Duodenal mucosa (tissue), 2 donors: ENCODE measurements around the gene MPPED1.

Source experiments
- H3K27ac ChIP-seq: one replicate; pipeline ENCODE4 v1.7.0; 2013; ENCODE audit warnings: low read depth, low read length
- H3K27me3 ChIP-seq, 2 donors: one replicate each; pipeline ENCODE4 v1.7.0; 2013; ENCODE audit warnings: low read length in 2 of 2, control low read depth in 1 of 2; ENCODE audit not compliant: insufficient read depth in 2 of 2, control insufficient read depth in 1 of 2
- H3K36me3 ChIP-seq, 2 donors: one replicate each; pipeline ENCODE4 v1.7.0; 2013; ENCODE audit warnings: low read length in 2 of 2, control low read depth in 1 of 2; ENCODE audit not compliant: insufficient read depth in 2 of 2, control insufficient read depth in 1 of 2
- H3K4me1 ChIP-seq, 2 donors: one replicate each; pipeline ENCODE4 v1.7.0; 2013; ENCODE audit warnings: low read length in 2 of 2, control low read depth in 1 of 2; ENCODE audit not compliant: insufficient read depth in 2 of 2, control insufficient read depth in 1 of 2
- H3K4me3 ChIP-seq, 2 donors: one replicate each; pipeline ENCODE4 v1.7.0; 2013; ENCODE audit warnings: low read length in 2 of 2, low read depth in 1 of 2
- H3K9ac ChIP-seq, 2 donors: one replicate each; pipeline ENCODE4 v1.7.0; 2013; ENCODE audit warnings: low read length in 2 of 2, low read depth in 1 of 2
- H3K9me3 ChIP-seq, 2 donors: one replicate each; pipeline ENCODE4 v1.7.0; 2013; ENCODE audit warnings: low read length in 2 of 2, control low read depth in 1 of 2; ENCODE audit not compliant: control insufficient read depth in 1 of 2

The MPPED1 gene

DNA sequence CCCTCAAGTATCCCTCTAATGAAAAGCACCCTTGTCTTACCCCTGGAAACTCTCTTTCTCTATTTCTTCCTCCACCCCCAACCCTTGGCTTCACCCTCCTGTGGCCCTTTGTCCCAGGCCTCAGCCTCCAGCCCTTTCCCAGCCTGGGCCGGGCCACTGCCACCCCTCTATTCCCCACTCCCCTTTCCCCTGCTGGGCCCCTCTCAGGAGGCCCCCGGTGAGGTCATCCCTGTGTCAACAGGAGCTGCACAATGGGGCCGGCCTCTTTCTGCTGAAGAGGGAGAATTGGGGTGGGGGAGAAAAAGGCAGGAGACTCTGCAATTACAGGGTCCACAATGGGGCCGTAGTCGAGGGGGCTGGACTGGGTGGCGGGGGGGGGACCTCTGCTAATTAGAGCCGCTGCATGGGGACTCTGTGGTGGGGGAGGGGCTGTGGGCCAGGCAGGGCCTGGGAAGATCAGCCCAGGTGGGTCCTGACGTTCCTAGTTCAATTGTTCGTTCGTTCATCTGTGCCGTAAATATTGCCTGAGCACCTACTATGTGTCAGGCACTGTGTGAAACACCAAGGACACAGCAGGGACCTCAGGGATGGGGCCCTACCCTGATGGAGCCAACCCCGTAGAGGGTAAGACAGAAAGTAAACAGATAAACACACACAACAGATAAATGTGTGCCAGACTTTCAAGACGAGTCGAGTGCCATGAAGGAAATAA lies 18.5 kb upstream of the MPPED1 start:
- Histone ChIP-seq H3K4me3 (no peak overlapping the region), H3K27ac (no peak overlapping the region), H3K4me1 (no peaks in the 10 kb centered on the region), H3K36me3 (no peaks in the 10 kb centered on the region), H3K27me3 (peaks cover 0 to 3% of the 10 kb centered on the region in 2 donors), H3K9ac (no peak overlapping the region), H3K9me3 (no peaks in the 10 kb centered on the region)

GRCh38 chr22:43393844-43394474 lies 17.9 kb upstream of the MPPED1 start:
- no peak overlapping the region for H3K4me3 ChIP-seq
- H3K27me3 ChIP-seq: peaks cover 0 to 3% of the 10 kb centered on the region in 2 donors
- no peaks in the 10 kb centered on the region for H3K9me3 ChIP-seq
- no peak overlapping the region for H3K27ac ChIP-seq
- no peaks in the 10 kb centered on the region for H3K4me1 ChIP-seq
- H3K36me3 ChIP-seq: no peaks in the 10 kb centered on the region
- no peak overlapping the region for H3K9ac ChIP-seq

DNA sequence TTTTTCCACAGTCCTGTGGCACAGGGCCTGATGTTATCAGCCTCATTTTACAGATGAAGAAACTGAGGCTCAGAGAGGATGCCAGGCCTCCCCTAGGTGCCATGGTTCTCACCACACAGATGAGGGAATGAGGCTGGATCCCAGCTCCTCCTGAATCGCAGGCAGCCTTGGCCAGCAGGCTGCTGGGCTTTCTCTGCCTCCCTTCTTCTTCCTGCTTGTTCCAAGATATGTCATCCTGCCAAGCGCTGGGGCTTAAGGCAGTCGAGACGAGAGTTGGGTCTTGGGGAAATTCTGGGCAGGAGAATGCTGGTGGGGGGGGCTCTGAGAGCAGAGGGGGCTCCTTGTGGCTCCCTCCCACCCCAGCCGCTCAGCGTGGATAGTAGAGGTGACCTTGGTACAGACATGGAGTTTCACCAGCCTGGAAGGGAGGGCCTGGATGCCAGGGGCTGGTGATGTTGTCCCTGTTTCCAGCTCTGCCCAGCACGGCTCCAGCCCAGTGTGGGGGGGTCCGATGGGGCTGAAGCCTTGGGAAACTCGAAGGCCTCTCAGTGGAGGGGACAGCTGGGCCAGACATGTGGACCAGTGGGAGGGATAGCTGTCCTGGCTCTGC lies 16.6 kb upstream of the MPPED1 start:
- Histone ChIP-seq H3K9ac (no peak overlapping the region), H3K9me3 (no peaks in the 10 kb centered on the region), H3K27ac (no peak overlapping the region), H3K36me3 (no peaks in the 10 kb centered on the region), H3K4me1 (no peaks in the 10 kb centered on the region), H3K4me3 (no peak overlapping the region), H3K27me3 (peaks cover 0 to 3% of the 10 kb centered on the region in 2 donors)

DNA sequence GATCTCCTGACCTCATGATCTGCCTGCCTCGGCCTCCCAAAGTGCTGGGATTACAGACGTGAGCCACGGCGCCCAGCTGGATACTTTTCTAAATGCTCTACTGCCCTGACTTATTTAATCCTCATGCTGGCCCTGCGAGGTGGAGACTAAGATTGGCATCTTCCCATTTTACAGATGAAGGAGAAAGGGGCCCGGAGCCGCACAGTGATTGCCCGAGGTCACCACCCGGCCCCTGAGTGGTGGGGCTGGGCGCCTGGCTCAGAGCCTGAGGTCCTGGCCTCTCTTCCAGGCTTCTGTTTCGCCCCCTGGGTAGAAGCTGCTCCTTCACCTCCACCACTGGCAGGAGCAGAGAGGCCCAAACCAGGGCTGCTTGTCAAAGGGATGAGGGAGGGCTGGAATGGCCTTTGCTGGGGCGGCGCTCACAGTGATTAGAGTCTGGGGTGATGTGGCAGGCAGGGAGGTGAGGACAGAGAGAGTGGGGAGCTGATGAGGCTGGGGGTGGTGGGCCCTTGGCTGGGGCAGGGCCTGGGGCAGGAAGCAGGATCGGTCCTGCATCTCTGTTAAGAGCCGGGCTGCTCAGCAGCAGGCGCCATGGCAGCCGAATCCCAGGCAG lies 15.4 kb upstream of the MPPED1 start:
- H3K9me3 ChIP-seq: no peaks in the 10 kb centered on the region
- no peaks in the 10 kb centered on the region for H3K36me3 ChIP-seq
- no peaks in the 10 kb centered on the region for H3K4me1 ChIP-seq
- no peak overlapping the region for H3K4me3 ChIP-seq
- H3K9ac ChIP-seq: no peak overlapping the region
- H3K27ac ChIP-seq: no peak overlapping the region
- peaks cover 0 to 3% of the 10 kb centered on the region in 2 donors for H3K27me3 ChIP-seq

DNA sequence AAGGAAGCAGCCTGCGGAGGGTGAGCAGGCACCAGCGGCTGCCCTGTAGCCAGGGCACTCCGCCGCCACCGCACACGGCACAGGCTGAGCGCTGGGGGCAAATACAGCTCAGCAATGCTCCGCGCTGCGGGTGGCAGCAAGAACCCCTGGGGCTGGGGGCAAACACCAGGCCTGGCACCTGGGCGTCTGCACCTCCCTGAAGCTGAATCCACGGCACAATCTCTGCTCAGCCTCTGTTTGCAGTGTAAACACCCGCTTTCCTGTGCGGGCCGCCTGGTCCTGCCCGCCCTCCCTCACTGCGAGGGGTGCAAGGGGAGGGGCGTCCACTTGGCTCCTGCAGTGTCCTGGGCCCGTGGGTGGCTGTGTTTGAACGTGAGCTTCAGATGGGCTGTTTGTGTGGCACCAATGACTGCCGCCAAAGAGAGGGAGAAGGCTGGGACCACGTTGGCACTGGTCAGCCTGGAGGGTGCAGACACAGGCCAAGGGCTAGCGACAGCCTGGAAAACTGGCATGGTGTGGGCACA lies 14.8 kb upstream of the MPPED1 start:
- Histone ChIP-seq H3K36me3 (no peaks in the 10 kb centered on the region), H3K27me3 (peaks cover 0 to 3% of the 10 kb centered on the region in 2 donors)

DNA sequence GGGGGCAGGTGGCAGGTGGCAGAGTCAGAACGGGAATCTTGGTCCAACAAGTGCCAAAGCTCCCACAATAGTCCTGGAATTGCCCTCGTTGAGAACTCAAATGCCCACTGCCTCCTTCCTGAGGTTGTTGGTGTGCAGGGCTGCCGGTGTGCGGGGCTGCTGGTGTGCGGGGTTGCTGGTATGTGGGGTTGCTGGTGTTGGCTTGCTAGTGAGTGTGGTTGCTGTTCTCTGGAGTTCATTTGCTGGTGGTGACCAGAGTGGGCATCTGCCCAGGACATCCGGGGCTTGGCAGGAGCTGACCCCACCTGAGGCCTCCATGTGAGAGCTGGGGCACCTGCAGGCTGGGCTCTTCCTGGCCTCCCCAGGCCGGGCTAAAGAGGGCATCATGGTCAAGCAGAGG lies 14.0 kb upstream of the MPPED1 start:
- no peaks in the 10 kb centered on the region for H3K36me3 ChIP-seq
- no peak overlapping the region for H3K27ac ChIP-seq
- no peak overlapping the region for H3K4me3 ChIP-seq
- H3K9ac ChIP-seq: no peak overlapping the region
- peaks cover 0 to 3% of the 10 kb centered on the region in 2 donors for H3K27me3 ChIP-seq
- H3K9me3 ChIP-seq: no peaks in the 10 kb centered on the region
- H3K4me1 ChIP-seq: no peaks in the 10 kb centered on the region

More for the DNA sequence above, 14.8 kb upstream of the MPPED1 start:
- no peaks in the 10 kb centered on the region for H3K9me3 ChIP-seq
- H3K4me3 ChIP-seq: no peak overlapping the region
- no peaks in the 10 kb centered on the region for H3K4me1 ChIP-seq
- no peak overlapping the region for H3K27ac ChIP-seq
- H3K9ac ChIP-seq: no peak overlapping the region

GRCh38 chr22:43398246-43398645 lies 13.6 kb upstream of the MPPED1 start:
- Histone ChIP-seq H3K9me3 (no peaks in the 10 kb centered on the region), H3K9ac (no peak overlapping the region), H3K36me3 (no peaks in the 10 kb centered on the region), H3K4me1 (no peaks in the 10 kb centered on the region), H3K4me3 (no peak overlapping the region), H3K27me3 (peaks cover 0 to 3% of the 10 kb centered on the region in 2 donors), H3K27ac (no peak overlapping the region)

- H3K9ac ChIP-seq: no peak overlapping the region
- no peaks in the 10 kb centered on the region for H3K36me3 ChIP-seq
- H3K27me3 ChIP-seq: peaks cover 0 to under 1% of the 10 kb centered on the region in 2 donors
- no peak overlapping the region for H3K4me3 ChIP-seq
- no peaks in the 10 kb centered on the region for H3K9me3 ChIP-seq
- H3K4me1 ChIP-seq: no peaks in the 10 kb centered on the region
- no peak overlapping the region for H3K27ac ChIP-seq
These were observed 12.9 kb upstream of the MPPED1 start for GRCh38 chr22:43398910-43399309.

DNA sequence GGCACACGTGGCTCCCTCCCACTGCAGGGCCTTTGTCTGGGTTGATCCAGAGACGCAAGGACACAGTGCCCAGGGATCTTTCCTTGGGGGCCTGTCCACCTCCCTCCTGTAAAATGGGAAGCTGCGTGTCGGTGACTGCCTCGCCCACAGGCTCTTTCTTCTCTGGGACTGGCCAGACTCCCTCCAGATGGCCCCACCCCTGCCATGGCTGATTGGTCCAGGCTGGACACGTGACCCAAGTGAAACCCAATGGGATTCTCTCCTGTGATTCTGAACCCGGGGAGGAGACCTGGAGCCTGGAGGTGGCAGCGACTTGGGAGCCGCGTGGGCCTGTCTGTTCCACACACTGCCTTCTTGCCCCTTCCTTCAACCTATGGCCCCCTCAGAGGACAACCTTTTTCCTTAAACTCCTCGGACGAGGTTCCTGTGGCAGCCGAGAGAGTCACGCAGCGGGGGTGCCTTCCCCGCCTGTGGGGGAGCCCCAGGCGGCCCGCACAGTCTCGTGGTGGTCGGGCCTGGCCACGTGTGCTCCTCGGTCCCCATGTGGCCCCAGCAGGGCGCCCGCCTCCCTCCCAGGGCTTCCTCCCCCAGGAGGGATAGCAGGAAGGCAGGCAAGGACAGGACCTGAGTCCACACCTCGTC lies 12.4 kb upstream of the MPPED1 start:
- Histone ChIP-seq H3K27ac (no peak overlapping the region), H3K9me3 (no peaks in the 10 kb centered on the region), H3K4me1 (no peaks in the 10 kb centered on the region), H3K27me3 (no peaks in the 10 kb centered on the region), H3K9ac (no peak overlapping the region), H3K4me3 (no peak overlapping the region), H3K36me3 (no peaks in the 10 kb centered on the region)
